GM23248 (cell line): Measurements from ENCODE around the gene TTC22. TPM values are rescaled to one million over a fixed set of nuclear protein-coding genes. Genes with fewer than 3 reads are reported as not detected.

Experiments used
- DNase-seq: peaks from one replicate; pipeline ENCODE4 v3.0.0-alpha.2; 2015
- H2AFZ ChIP-seq: fragments of 200-600 bp; sonication (generic); 2 replicates; pipeline ENCODE4 v1.6.1; 2016; ENCODE audit warnings: antibody characterized with exemption
- H3F3A ChIP-seq: fragments of 200-600 bp; sonication (generic); 2 replicates; pipeline ENCODE4 v1.6.1; 2016; ENCODE audit warnings: mild to moderate bottlenecking, antibody characterized with exemption, mixed run types; ENCODE audit not compliant: insufficient read depth
- H3K27ac ChIP-seq: fragments of 200-600 bp; sonication (generic); 2 replicates; pipeline ENCODE4 v1.5.1; 2016; ENCODE audit warnings: mild to moderate bottlenecking
- H3K27me3 ChIP-seq: fragments of 200-600 bp; sonication (generic); replicated peaks from 2 replicates; pipeline ENCODE4 v1.6.1; 2016; ENCODE audit warnings: mild to moderate bottlenecking; ENCODE audit not compliant: insufficient read depth
- H3K36me3 ChIP-seq: fragments of 200-600 bp; sonication (generic); 2 replicates; pipeline ENCODE4 v1.6.1; 2016; ENCODE audit warnings: low read depth, mild to moderate bottlenecking
- H3K4me1 ChIP-seq: fragments of 200-600 bp; sonication (generic); 2 replicates; pipeline ENCODE4 v1.6.1; 2016; ENCODE audit warnings: mild to moderate bottlenecking; ENCODE audit not compliant: insufficient read depth
- H3K4me2 ChIP-seq: fragments of 200-600 bp; sonication (generic); one replicate; pipeline ENCODE4 v1.6.1; 2016; ENCODE audit warnings: mild to moderate bottlenecking; ENCODE audit not compliant: unreplicated experiment
- H3K4me3 ChIP-seq: fragments of 200-600 bp; sonication (generic); 2 replicates; pipeline ENCODE4 v1.5.1; 2016; ENCODE audit warnings: mild to moderate bottlenecking
- H3K79me2 ChIP-seq: fragments of 200-600 bp; sonication (generic); 2 replicates; pipeline ENCODE4 v1.6.1; 2016; ENCODE audit warnings: mild to moderate bottlenecking; ENCODE audit not compliant: insufficient read depth
- H3K9ac ChIP-seq: fragments of 200-600 bp; sonication (generic); 2 replicates; pipeline ENCODE4 v1.6.1; 2016; ENCODE audit warnings: mild to moderate bottlenecking
- H3K9me2 ChIP-seq: fragments of 200-600 bp; sonication (generic); 2 replicates; pipeline ENCODE4 v1.6.1; 2016; ENCODE audit warnings: mixed run types, mild to moderate bottlenecking, moderate library complexity; ENCODE audit not compliant: insufficient read depth
- H3K9me3 ChIP-seq: fragments of 200-600 bp; sonication (generic); one replicate; pipeline ENCODE4 v1.6.1; 2017; ENCODE audit warnings: low read depth
- H4K20me1 ChIP-seq: fragments of 200-600 bp; sonication (generic); 2 replicates; pipeline ENCODE4 v1.6.0; 2016; ENCODE audit not compliant: insufficient read depth
- EZH2 ChIP-seq: fragments of 200-600 bp; sonication (generic); IDR thresholded peaks from 2 replicates; pipeline ENCODE4 v1.6.1; 2018; ENCODE audit warnings: antibody characterized with exemption, mild to moderate bottlenecking; ENCODE audit not compliant: insufficient read depth, poor library complexity, severe bottlenecking
- EZH2phosphoT487 ChIP-seq: fragments of 200-600 bp; sonication (generic); IDR thresholded peaks from 2 replicates; pipeline ENCODE4 v1.6.1; 2018; ENCODE audit warnings: antibody characterized with exemption, moderate library complexity, mild to moderate bottlenecking, low read depth; ENCODE audit not compliant: insufficient read depth
- WGBS, 2 experiments: methylation state at CpG; one replicate each; pipeline ENCODE4 v1.1.6; 2015 to 2017; ENCODE audit warnings: low lambda C conversion rate in 2 of 2, low coverage in 1 of 2; ENCODE audit errors: missing lambda C conversion rate in 2 of 2; 5-methylcytosine and 5-hydroxymethylcytosine counted together
- in situ Hi-C: fragments of 300-500 bp; cut with MboI; formaldehyde crosslinking; loops from 2 replicates; pipeline ENCODE4 v1.15.0; 2020
- polyA plus RNA-seq: library from polyadenylated mRNA; unstranded; fragments of >200 nt; fragmentation: Nextera tagmentation; extraction: Ambion mirVana; gene quantifications from 2 replicates; pipeline ENCODE4 v1.2.1, GENCODE V29; 2016
- total RNA-seq: library from RNA; depleted of rRNA; stranded (reverse); fragments of >200 nt; shearing (Covaris generic); gene quantifications from 2 replicates; pipeline ENCODE4 v1.2.3, GENCODE V29; 2014

The TTC22 gene
- total and polyA plus RNA-seq, 2 experiments from 2014 or later = not detected

DNA sequence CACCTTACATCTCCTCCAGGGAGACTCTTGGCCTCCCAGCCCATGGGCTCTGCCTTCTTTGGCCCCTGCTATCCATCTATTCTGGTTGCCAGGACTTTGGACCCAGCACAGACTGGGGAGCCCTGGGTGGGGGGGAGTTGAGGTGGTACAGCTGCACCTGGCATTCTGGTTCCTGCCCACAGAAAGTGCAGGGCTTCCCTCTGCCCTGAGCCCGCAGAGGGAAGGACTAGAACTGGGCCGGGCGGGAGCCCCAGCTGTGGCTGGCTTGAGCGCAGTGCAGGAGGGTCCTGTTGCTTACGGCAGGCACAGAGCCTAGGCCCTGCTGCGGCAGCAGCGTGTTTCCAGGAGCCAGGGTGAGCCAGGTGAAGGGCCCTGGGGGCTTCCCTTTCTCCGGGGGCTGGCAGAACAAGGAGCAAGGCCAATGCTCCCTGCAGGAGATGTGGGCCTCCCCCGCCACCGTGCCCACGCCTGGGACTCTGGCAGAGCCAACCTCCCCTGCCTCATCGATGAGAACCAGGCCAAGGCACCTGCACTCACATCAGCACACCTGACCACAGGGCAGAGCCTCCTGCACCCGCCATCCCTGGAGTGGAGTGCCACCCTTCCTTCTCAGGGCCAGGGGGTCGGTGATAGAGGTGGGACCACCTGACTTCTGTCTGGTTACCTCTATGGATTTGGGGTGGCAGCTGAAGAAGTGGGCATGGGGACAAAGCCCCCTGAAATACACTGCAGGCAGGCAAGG is 52.9 kb downstream of the TTC22 start:
- Histone ChIP-seq H2AFZ (no peak overlapping the region), H3K36me3 (no peaks in the 10 kb centered on the region), H3K9ac (no peak overlapping the region), H3K4me2 (no peak overlapping the region), H3K9me3 (no peaks in the 10 kb centered on the region), H3K9me2 (no peaks in the 10 kb centered on the region), H4K20me1 (no peaks in the 10 kb centered on the region), H3K27me3 (no peaks in the 10 kb centered on the region), H3K4me1 (no peaks in the 10 kb centered on the region), H3F3A (no peaks in the 10 kb centered on the region), H3K27ac (no peak overlapping the region), H3K79me2 (no peaks in the 10 kb centered on the region), H3K4me3 (no peak overlapping the region)
- no peak for DNase-seq
- in situ Hi-C loops = no loop called here
- TF ChIP-seq EZH2 = no peak
- TF ChIP-seq EZH2phosphoT487 = no peak
- 78 to 80% methylated on average over 14 of the region's 14 CpGs for WGBS, 2 experiments

DNA sequence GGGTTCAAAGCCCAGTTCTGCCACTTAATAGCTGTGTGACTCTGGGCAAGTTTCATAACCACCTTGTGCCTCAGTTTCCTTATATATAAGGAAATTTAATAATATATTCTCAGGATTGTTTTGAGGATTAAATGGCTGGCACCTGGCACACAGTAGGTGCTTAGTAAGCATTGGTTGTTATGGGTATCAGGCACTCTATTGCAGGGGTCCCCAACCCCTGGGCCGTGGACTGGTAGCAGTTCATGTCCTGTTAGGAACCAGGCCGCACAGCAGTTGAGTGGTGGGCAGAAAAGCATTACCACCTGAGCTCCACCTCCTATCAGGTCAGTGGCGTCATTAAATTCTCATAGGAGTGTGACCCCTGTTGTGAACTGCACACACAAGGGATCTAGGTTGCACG is 55.3 kb downstream of the TTC22 start:
- Histone ChIP-seq H3K79me2 (no peaks in the 10 kb centered on the region), H3K9ac (no peak overlapping the region), H2AFZ (no peak overlapping the region), H3K4me1 (no peaks in the 10 kb centered on the region), H3K27ac (no peak overlapping the region), H3K27me3 (no peaks in the 10 kb centered on the region), H3K36me3 (peaks cover 10% of the 10 kb centered on the region), H3K9me3 (no peaks in the 10 kb centered on the region), H3K4me3 (no peak overlapping the region), H4K20me1 (no peaks in the 10 kb centered on the region), H3K4me2 (no peak overlapping the region), H3K9me2 (no peaks in the 10 kb centered on the region), H3F3A (no peaks in the 10 kb centered on the region)
- no peak for DNase-seq
- in situ Hi-C loops = no loop called here
- TF ChIP-seq EZH2 = no peak
- TF ChIP-seq EZH2phosphoT487 = no peak
- 64 to 69% methylated on average over 4 of the region's 4 CpGs for WGBS, 2 experiments

DNA sequence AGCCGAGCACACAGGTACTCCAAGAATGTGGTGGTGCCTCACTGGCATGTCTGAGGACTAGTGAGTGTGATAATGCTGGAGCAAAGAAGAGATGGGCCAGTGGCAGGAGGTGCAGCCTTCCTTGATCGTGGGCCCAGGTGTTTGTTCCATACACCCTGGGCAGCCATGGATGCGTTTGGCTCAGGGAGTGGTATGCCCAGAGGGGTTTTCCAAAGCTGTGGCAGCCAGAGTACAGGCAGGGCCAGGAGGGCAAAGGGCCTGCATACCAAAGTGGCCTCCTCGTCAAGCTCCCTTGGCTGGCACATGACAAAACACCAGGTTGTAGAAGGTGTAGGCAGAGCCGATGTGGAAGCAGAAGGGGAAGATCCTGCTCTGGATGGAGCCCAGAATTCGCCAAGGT is 55.8 kb downstream of the TTC22 start:
- peaks cover 11% of the 10 kb centered on the region for H3K36me3 ChIP-seq
- WGBS, 2 experiments = 79 to 82% methylated on average over 6 of the region's 6 CpGs

DNA sequence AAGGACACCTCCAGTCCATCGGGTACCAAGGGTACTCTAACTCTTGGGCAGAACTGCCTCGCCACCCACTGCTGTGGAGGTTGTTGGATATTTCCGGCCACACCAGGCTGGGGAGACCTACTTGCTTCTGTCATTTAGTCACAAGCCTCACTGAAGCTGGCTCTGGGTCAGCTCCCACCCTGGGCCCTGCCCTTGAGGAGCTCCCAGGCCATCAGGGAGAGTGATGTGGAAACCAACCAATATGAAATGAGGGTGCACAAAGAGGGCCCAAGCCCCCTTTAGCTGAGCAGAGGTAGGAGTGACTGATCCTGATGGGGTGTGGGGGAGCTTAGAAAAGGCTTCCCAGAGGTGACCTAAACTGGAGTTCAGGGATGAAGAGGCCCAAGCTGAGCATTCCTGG is 56.4 kb downstream of the TTC22 start:
- H3K9me3 ChIP-seq = no peaks in the 10 kb centered on the region
- H4K20me1 ChIP-seq = no peaks in the 10 kb centered on the region
- no peaks in the 10 kb centered on the region for H3K79me2 ChIP-seq
- H3K4me2 ChIP-seq = no peak overlapping the region
- H3K4me1 ChIP-seq = no peaks in the 10 kb centered on the region
- in situ Hi-C loops = no loop called here
- no peak overlapping the region for H2AFZ ChIP-seq
- H3K27me3 ChIP-seq = no peaks in the 10 kb centered on the region
- H3K9me2 ChIP-seq = no peaks in the 10 kb centered on the region
- no peak overlapping the region for H3K9ac ChIP-seq
- no peaks in the 10 kb centered on the region for H3F3A ChIP-seq
- no peak for TF ChIP-seq EZH2
- no peak for TF ChIP-seq EZH2phosphoT487
- H3K27ac ChIP-seq = no peak overlapping the region
- peaks cover 11% of the 10 kb centered on the region for H3K36me3 ChIP-seq
- DNase-seq = no peak
- 96 to 98% methylated on average over 3 of the region's 3 CpGs for WGBS, 2 experiments
- H3K4me3 ChIP-seq = no peak overlapping the region

More for the DNA sequence above, 55.8 kb downstream of the TTC22 start:
- Histone ChIP-seq H3K9ac (no peak overlapping the region), H3K9me3 (no peaks in the 10 kb centered on the region), H3K4me2 (no peak overlapping the region), H3K4me3 (no peak overlapping the region), H3K27me3 (no peaks in the 10 kb centered on the region), H3K79me2 (no peaks in the 10 kb centered on the region), H2AFZ (no peak overlapping the region), H4K20me1 (no peaks in the 10 kb centered on the region), H3K4me1 (no peaks in the 10 kb centered on the region), H3K9me2 (no peaks in the 10 kb centered on the region), H3K27ac (no peak overlapping the region), H3F3A (no peaks in the 10 kb centered on the region)
- no peak for DNase-seq
- in situ Hi-C loops = no loop called here
- no peak for TF ChIP-seq EZH2phosphoT487
- no peak for TF ChIP-seq EZH2
